Right ventricle myocardium inferior (tissue), 1 donor: ENCODE data around the gene OR2M5. TPM values are rescaled to one million over a fixed set of nuclear protein-coding genes. Genes with fewer than 3 reads are reported as not detected.

Source experiments
- ATAC-seq: fragments of 200-7000 bp; cut with Tn5 transposase; one replicate; pipeline ENCODE4 v1.9.1; 2020; ENCODE audit warnings: mild to moderate bottlenecking, moderate library complexity
- DNase-seq: peaks from one replicate; pipeline ENCODE4 v3.0.0; 2021; ENCODE audit errors: missing footprints
- intact Hi-C: fragments of 100-400 bp; cut with DNase I; formaldehyde crosslinking; loops from one replicate; pipeline ENCODE4 v1.11.0; 2022
- long read RNA-seq: library from polyadenylated mRNA; unstranded; transcript quantifications from one replicate; pipeline ENCODE4 v2.0.0, GENCODE V29; 2021
- total RNA-seq: library from RNA; stranded (reverse); fragmentation: NEBNext Ultra II Directional; extraction: Animal tissue kit (Norgen Biotek cat#: 25700); gene quantifications from one replicate; pipeline ENCODE4 v1.2.1, GENCODE V29; 2021
- donor health status: DM: no; HTN: yes; CAD: no; lungs with severe emphysema.

Gene OR2M5
- total RNA-seq, result not detected
- long read RNA-seq, result 0 reads

DNA sequence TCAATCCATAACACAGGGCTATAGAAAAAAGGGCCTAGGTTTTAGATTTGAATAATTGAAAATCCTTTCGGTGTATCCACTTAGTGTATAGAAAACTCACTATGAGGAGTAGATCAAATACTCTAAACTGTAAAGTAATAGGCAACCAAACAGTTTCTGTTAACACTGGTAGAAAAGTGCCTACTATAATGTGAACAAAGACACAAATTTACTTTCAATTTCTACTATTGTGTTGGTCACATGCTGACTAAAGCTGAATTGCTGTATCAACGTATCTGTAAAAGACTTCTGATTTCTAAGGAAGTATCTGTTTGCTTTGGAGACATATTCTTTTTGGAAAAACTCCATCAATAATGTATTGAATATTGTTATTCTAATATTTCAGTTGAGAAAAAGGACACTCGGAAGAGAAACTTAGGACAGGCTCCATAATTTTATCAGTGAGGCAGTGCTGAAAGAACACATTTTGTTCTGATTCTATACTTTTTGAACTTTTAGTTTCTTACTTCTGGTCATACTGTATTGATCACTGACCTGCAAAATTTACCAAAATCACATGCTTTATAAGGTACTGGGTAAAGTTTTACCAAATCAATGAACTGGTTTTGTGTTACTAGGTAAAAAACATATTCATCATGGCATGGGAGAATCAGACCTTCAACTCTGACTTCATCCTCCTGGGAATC, at the start of gene OR2M5:
Gene OR2M5 (plus strand): TSS at position 636 of the 686 bp plus-strand sequence. CDS start 0 bp downstream, at position 636.
- no peak for DNase-seq
- ATAC-seq, result no peak
- intact Hi-C loops, result no loop called here

GRCh38 chr1:248098529-248098928, 46.4 kb upstream of the OR2M5 start:
- no peak for DNase-seq
- no peak for ATAC-seq
- intact Hi-C loops, result no loop called here

- intact Hi-C loops, result no loop called here
- DNase-seq, result no peak
- no peak for ATAC-seq
Measured at GRCh38 chr1:248102847-248103246, 42.1 kb upstream of the OR2M5 start.

DNA sequence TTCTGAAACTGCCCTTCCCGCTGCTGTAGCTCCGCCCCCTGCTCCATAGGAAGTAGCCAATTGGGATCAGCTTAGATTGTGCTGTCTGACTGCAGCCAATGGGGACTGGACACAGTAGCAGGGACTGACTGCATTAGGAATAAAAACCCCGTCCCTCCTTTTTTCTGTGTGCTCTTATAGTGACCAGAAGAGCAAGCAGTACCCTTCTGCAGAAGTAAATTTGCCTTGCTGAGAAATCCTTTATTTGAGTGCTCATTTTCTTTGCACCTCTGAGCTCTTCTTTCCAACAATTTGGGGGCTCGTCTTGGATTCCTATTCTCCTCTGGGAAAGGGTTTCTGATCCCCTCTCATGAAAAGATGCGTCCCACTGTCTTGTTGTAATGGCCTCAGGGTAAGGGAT, 33.8 kb upstream of the OR2M5 start:
- intact Hi-C loops, result no loop called here
- ATAC-seq (no peak), DNase-seq (no peak)

DNA sequence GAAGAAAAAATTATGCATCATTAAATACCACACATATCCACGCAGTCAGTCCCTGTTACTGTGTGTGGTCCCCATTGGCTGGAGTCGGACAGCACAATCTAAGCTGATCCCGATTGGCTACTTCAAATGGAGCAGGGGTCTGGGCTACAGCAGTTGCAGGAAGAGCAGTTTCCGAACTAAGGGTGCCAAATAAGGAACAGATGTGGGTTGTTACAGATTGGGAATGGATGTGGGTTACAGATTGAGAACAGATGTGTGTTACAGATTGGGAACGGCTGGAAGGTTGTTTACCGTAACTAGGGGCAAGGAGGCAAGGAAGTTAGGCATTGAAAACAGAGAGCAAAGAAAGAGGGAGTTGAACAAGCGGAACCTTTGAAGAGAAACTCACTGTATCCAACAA, 30.1 kb upstream of the OR2M5 start:
- DNase-seq (no peak), ATAC-seq (no peak)
- intact Hi-C loops, result no loop called here

DNA sequence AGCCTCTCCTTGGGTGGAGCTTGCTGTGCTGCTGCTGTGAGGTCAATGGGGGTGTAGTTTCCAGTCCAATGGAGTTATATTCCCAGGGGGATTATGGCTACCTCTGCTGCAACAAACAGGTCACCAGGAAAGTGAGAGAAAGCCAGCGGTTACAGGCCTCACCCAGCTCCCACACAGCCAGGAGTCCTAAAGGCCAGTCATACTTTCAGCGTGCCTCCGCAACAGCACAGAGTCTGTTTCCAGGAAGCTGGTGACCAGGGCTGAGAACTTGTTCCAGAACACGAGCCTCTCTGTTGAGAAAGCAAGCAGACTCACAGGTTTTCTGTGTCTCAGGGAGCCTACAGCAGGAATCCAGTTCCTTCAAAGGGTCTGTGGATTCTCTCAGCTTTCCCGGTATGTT, 17.3 kb upstream of the OR2M5 start:
- ATAC-seq (no peak), DNase-seq (no peak)
- intact Hi-C loops, result no loop called here

- DNase-seq (no peak), ATAC-seq (no peak)
- intact Hi-C loops, result no loop called here
Measured at GRCh38 chr1:248136811-248137210, 8.1 kb upstream of the OR2M5 start.

DNA sequence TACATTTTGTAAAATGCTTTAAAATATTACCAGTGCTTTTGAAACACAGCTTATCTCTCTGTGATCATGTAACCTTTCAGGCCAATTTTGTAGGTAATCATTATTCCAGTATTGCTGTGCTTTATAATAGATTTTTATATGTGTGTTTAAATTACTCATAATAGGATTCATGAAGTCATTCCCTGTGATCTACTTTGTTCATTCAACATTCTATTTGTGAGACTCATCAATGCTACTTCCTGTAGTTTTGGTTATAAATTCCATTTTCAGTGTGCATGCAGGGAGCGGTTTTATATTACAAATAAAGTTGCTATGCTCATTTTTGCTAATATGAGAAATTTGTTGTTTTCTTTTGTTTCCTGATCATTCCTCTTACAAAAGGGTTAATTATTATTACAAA, 4.1 kb upstream of the OR2M5 start:
- intact Hi-C loops, result no loop called here
- ATAC-seq, result no peak
- DNase-seq, result no peak

GRCh38 chr1:248143311-248143710, 1.6 kb upstream of the OR2M5 start:
- intact Hi-C loops, result no loop called here
- ATAC-seq, result no peak
- DNase-seq, result no peak

DNA sequence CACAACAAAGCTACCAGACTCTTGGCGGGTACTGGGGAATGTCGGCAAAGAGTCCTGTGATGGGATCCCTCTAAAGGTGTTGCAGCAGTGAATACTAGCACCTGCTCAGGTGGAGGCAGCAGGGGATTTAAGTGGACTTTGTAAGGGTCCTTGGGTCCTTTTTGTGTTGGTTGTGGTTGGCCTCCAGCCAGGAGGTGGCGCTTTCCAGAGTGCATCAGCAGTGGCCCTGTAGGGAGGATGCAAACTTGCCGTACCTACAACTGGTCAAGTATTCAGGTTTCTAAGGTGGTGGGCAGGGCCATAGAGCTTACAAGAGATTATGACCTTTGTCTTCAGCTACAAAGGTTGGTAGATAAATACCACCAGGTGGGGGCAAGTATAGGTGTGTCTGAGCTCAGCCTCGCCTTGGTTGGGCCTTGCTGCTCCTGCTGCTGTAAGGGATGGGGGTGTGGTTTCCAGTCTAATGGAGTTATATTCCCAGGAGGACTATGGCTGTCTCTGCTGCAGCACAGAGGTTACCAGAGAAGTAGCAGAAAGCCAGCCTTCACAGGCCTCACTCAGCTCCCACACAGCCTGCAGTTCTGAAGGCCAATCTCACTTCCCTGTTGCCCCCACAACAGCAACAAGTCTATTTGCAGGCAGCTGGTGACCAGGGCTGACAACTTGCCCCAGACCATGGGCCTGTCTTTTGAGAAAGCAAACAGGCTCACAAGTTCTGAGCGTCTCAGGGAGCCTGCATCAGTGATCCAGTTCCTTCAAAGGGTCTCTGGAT, 7.3 kb downstream of the OR2M5 start:
- DNase-seq, result no peak
- intact Hi-C loops, result no loop called here
- no peak for ATAC-seq

DNA sequence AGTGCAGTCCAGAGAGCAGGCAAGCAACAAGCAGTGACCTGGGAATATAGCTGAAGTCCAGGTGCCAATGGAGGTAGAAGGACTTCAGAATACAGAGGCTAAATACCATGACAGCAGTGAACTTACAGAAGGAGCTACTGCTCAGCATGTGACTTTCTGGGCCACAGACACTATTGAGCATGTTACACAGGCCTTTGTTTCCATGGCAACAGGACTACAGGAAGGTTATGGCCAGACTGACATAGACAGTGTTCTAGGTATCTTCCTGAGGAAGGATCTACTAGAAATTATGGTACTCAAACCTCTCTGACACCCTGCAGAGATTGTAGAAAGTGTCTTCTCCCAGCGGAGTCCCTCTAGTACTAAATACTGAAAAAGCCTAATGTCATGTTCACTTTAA, 11.0 kb downstream of the OR2M5 start:
- ATAC-seq (no peak), DNase-seq (no peak)
- intact Hi-C loops, result no loop called here

- ATAC-seq, result no peak
- DNase-seq, result no peak
- intact Hi-C loops, result no loop called here
Measured at GRCh38 chr1:248158758-248159157, 13.8 kb downstream of the OR2M5 start.

DNA sequence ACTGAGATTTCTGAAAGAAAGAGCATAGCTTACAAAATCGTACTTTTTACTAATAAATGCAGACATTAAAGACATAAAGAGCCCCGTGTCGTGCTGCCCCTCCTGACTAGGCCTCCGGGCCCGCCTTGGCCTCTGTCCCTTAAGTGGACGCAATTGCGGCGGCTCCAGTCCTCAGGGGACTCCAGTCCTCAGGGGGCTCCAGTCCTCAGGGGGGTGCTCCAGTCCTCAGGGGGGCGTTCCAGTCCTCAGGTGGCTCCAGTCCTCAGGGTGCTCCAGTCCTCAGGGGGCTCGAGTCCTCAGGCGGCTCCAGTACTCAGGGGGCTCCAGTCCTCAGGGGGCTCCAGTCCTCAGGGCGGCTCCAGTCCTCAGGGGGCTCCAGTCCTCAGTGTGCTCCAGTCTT, 19.1 kb downstream of the OR2M5 start:
- ATAC-seq, result no peak
- no peak for DNase-seq
- intact Hi-C loops, result no loop called here

- DNase-seq (no peak), ATAC-seq (no peak)
- intact Hi-C loops, result no loop called here
Measured at GRCh38 chr1:248165186-248165585, 20.2 kb downstream of the OR2M5 start.

DNA sequence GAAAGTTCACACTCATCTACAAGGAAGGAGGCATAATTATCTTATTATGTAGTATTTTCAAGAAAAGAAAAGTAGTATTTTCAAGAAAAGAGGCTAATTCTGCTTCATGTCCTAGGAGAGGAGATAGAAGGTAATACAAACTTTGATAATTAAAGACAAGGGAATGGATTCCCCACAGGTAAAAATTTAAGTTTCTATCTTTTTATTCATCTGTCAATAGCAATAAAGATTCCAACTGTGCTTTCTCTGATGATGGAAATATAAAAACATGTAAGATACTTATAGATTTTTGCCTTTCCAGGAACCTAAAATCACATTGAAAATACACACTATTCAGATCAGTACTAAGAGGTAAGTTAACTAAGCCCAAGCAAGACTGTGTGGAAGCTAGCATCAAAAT, 29.6 kb downstream of the OR2M5 start, which contains the start of gene OR2M2:
Gene OR2M2 (plus strand): TSS at position 301 of the 400 bp plus-strand sequence. CDS start 5,165 bp downstream, outside the sequence.
- intact Hi-C loops, result no loop called here
- no peak for DNase-seq
- ATAC-seq, result no peak

- DNase-seq (no peak), ATAC-seq (no peak)
- intact Hi-C loops, result no loop called here
Measured at GRCh38 chr1:248183996-248184395, 39.0 kb downstream of the OR2M5 start.

- intact Hi-C loops, result no loop called here
- DNase-seq (no peak), ATAC-seq (no peak)
Measured at GRCh38 chr1:248187363-248187762, 42.4 kb downstream of the OR2M5 start.

DNA sequence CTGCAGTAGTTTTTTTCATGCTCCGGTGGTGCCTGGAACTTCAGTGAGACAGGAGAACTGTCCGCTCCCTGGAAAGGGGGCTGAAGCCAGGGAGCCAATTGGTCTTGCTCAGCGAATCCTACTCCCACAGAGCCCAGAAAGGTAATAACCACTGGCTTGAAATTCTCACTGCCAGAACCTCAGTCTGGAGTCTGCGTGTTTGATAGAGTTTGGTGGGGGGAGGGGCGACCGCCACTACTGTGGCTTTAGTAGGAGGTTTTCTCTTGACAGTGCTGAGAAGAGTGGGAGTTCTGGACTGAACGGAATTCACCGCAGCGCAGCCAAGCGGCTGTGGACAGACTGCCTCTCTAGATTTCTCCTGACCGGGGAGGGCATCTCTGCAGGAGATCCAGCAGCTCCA, 44.1 kb downstream of the OR2M5 start:
- intact Hi-C loops, result no loop called here
- DNase-seq, result no peak
- no peak for ATAC-seq

DNA sequence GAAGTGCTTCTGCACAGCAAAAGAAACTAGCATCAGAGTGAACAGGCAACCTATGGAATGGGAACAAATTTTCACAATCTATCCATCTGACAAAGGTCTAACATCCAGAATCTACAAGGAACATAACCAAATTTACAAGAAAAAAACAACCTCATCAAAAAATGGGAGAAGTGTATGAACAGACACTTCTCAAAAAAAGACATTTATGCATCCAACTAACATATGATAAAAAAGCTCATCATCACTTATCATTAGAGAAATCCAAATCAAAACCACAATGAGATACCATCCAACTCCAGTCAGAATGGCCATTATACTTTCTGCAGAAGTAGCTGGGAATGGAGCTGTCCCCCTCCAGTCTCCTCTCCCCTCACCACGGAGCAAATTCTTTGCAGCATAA, 49.2 kb downstream of the OR2M5 start:
- ATAC-seq (no peak), DNase-seq (no peak)
- intact Hi-C loops, result no loop called here
